HFF-Myc (cell line): Measurements from ENCODE around the gene GALNT2.

Experiments
- DNase-seq: peaks from one replicate; pipeline ENCODE4 v3.0.0-alpha.2; 2011; ENCODE audit warnings: low read depth; ENCODE audit errors: extremely low read depth
- H3K4me3 ChIP-seq: replicated peaks from 2 replicates; pipeline ENCODE4 v1.5.1; 2011; ENCODE audit warnings: low read depth, mild to moderate bottlenecking, control low read depth, low read length
- CTCF ChIP-seq: IDR thresholded peaks from 2 replicates; pipeline ENCODE4 v1.5.1; 2012; ENCODE audit warnings: mild to moderate bottlenecking, low read depth, low read length, control low read depth; ENCODE audit errors: missing control alignments

GALNT2 gene

GRCh38 chr1:230040440-230040839 lies 26.6 kb upstream of the GALNT2 start:
- DNase-seq: no peak
- H3K4me3 ChIP-seq: no peak overlapping the region
- TF ChIP-seq CTCF: no peak

DNA sequence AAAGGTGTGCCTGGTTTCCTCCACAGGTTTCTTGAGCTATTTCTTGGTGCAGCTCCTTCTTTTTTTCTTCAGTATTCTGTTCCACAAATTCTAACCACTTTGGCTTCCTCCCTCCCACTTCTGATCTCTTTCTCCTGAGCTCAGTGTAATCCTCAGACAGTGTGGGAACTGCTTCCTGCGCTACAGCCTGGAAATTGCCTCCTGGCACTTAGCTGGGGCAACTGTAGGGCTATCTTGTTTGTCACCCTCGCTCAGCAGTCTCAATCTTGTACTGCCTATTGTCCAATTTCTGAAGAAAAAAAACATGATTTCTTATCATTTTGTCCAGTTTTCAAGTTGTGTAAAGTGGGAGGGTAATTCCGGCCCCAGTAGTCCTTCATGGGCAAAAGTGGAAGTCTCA lies 24.0 kb upstream of the GALNT2 start:
- no peak for TF ChIP-seq CTCF
- H3K4me3 ChIP-seq: no peak overlapping the region
- DNase-seq: no peak

- DNase-seq: no peak
- TF ChIP-seq CTCF: no peak
- H3K4me3 ChIP-seq: no peak overlapping the region
Measured at GRCh38 chr1:230044729-230045128, 22.3 kb upstream of the GALNT2 start.

DNA sequence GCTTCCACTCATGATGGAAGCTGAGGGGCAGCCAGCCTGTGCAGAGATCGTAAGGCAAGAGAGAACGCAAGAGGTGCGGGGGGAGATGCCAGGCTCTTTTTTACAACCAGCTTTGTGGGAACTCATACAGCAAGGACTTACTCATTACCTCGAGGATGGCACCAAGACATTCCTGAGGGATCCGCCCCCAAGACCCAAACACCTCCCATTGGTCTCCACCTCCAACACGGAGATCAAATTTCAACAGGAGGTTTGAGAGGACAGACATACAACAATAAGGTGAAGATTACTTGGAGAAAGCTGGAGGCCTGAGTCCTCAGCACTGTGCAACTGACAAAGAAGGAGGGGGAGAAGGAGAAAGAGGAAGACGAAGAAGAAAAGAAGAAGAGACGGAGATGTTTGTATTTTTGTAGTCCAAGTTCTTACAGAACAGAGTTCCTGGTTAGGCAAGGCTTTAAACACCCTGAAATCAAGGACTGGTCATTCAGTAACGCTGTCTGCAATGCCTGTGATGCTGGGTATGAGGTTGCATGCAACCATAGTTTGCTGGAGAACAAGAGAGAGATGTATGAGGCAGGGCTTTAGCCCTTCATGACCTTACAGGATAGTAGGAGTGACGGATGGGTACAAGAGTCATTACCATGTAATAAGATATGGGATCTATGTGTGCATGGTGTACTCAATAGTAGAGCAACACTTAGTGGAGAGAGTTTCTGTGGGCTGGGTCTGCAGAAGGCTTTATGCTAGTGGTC lies 19.7 kb upstream of the GALNT2 start:
- no peak overlapping the region for H3K4me3 ChIP-seq
- no peak for TF ChIP-seq CTCF
- DNase-seq: no peak

- no peak for DNase-seq
- no peak overlapping the region for H3K4me3 ChIP-seq
Measured at GRCh38 chr1:230048322-230048721, 18.7 kb upstream of the GALNT2 start.

DNA sequence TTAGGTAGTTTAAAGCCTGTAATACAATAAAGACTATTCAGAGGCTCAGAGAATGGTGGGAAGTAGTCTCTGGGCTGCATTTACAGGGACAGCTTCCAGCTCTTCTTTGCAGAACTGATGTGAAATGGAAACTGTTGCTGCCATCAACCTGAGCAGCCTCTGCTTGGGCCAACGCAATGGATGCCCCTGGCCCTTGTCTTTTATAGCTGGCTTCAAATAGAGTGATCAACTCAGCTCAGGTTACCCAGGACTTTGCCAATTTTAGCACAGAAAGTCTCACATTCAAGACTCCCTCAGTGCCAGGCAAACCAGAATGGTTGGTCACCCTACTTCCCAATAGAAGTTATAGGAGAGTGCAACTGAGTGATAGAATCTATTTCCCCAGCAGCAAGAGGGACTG lies 18.1 kb upstream of the GALNT2 start:
- DNase-seq: no peak
- no peak overlapping the region for H3K4me3 ChIP-seq
- TF ChIP-seq CTCF: no peak

More at GRCh38 chr1:230048322-230048721, 18.7 kb upstream of the GALNT2 start:
- no peak for TF ChIP-seq CTCF

- DNase-seq: no peak
- TF ChIP-seq CTCF: no peak
- H3K4me3 ChIP-seq: no peak overlapping the region
Measured at GRCh38 chr1:230049731-230050130, 17.3 kb upstream of the GALNT2 start.
